GM18909 (cell line): ENCODE results near the gene DISC1.
"Not testable (repeated sequence)": the region's sequence is repeated elsewhere in the genome, so short reads cannot be mapped to it uniquely, and the experiment has no call there.

Source experiments
- ATAC-seq: cut with Tn5 transposase; IDR thresholded peaks from one replicate; pipeline ENCODE4 v1.9.1; 2021; ENCODE audit warnings: mild to moderate bottlenecking; ENCODE audit not compliant: unreplicated experiment, poor library complexity

The DISC1 gene

GRCh38 chr1:231867607-231868006, 241.0 kb downstream of the DISC1 start:
- ATAC-seq, result no peak

GRCh38 chr1:231869364-231869763, 242.8 kb downstream of the DISC1 start:
- no peak for ATAC-seq

DNA sequence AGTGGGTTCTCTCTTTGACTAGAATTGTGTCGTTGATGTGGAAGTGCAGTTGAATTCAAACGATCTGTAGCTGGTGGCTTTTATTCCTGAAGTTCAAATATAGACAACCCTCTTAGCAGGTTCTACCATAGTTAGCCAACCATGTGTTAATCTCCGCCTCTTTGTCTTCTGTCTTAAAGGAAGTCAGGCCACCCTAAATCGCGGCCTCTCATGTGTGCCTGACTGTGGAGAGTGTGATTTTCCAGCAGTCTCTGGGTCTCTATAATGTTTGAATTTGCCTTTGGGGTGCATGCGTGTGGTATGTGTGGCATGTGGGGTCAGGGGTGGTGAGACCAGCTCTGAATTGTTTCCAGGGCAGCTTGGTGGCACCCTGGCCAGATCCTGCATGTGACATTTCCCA, 244.9 kb downstream of the DISC1 start:
- ATAC-seq, result no peak

DNA sequence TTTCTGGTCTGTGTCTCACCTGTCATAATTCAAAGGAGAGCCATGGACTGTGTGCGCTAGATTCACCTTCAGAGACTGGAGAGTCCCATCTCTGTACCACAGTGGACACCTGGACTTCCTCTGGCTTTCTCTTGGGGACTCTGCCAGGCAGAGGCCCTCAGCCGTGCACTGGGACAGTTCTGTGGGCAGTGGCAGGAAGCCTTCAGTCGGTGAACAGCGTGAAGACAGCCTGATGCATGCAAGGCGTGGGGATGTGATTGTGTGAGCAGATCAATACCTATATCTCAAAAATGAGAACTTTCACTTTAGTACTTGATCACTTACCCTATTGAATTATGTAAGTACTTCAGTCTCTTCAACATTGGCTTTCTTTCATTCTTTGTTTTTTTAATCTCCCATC, 245.3 kb downstream of the DISC1 start:
- no peak for ATAC-seq

DNA sequence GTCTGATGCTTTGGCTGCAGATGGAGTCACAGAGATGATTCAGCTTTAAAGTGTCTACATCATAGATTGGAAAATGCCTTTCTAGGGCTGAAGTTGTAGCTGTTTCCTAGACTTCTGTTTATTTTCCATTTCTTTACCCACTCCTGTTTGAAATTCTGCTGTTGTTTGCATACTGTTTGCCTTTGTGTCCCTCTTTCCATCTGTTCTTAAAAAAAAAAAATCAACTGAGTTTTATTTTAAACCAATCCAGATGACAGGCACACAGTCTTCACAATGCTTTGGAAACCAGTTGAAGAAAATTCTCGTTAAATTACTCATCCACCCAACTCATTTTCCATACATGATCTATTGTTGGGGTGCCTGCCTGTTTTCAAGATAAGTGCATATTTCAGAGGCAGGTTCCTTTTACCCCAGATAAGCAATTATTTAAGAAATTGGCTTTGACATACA, 245.9 kb downstream of the DISC1 start:
- no peak for ATAC-seq

GRCh38 chr1:231878737-231879136, 252.1 kb downstream of the DISC1 start:
- no peak for ATAC-seq

DNA sequence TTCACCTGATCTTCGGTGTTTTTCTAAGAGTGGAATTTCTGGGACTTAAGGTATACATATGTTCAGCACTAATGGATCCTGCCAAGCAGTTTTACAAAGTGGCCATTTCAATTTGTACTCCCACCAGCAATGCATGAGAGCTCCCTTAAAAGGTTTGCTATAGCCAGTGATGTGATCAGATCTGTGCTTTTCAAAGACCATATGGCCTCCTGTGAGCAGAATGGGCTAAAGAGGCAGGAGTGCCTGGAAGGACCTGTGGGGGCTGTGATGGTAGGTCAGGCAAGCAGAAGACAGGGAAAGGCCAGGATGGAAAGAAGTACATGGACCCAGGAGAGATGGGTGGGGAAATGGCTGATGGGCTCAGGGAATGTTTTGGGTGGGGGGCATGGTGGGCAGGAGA, 252.7 kb downstream of the DISC1 start:
- no peak for ATAC-seq

DNA sequence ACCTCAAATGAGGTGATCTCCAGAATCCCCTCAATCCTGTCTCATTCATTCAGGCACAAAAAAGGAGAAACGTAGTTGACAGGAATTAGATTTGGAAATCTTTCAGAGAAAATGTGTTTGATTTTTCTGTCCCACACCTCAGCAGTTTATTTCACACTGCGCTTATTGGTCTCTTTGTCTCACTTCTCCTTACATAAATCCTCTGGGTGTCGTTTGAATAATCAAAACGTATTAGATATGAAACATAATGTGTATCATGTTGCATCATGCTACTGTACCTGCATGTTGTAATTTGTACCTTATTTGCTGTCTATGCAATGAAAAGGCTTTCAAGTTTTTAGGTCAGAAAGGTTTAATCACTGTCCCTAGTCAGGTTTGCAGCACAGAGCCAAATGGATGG, 255.7 kb downstream of the DISC1 start:
- ATAC-seq, result no peak

DNA sequence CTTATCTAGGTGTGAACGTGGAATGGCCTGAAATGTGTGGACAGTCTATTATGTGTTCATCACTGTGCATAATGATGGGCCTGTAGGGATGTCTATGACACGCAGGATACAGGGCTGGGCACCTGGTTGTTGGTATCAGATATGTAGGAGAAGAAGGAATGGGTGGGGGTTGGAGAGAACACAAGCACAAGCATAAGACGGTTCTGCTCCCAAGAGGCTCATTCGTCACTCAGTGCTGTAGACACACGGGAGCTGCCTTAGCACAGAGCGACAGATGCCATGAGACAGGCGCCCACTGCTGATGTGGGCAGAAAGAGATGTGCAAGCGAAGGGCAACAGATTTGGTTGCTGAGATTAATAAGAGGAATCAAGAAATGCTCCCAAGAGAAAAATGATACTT, 256.2 kb downstream of the DISC1 start:
- ATAC-seq, result no peak

DNA sequence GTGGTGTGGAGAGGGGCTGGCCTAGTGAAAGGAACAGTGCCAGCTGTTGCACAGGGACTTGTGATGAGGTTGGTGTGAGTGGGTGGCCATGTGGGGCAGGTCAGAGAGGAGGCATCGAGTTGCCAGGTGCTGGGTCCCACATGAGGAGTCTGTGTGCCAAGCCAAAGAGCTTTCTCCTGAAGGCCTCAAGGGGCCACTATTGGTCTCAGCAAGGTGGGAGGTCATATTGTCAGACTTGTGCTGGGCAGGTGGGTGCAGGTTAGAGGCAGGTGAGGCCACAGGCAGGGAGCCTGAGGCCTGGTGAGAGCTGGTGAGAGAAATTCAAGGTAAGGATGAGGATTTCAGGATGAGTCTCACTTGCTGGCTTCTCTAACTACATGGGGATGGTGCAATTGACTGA, 256.8 kb downstream of the DISC1 start:
- ATAC-seq, result no peak

- no peak for ATAC-seq
Observed at GRCh38 chr1:231885209-231885854, 258.7 kb downstream of the DISC1 start.

DNA sequence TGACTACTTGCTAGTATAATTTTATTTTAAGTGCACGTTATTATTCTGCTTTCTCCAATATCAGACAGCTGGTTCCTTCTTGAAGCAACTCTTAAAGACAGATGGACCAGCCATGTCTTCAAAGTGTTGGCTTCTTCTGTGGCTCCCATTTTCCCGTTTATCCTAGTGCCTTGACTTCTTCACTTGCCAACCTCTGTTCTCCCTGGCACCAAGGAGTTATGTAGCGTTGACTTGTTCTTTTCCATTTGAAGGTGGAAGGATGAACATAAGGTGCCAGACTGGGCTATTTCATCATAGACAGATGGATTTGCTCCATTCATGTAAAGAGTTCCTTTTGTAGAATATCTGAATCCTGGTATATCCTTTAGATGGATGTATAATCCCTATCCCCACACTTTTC, 260.6 kb downstream of the DISC1 start:
- no peak for ATAC-seq

DNA sequence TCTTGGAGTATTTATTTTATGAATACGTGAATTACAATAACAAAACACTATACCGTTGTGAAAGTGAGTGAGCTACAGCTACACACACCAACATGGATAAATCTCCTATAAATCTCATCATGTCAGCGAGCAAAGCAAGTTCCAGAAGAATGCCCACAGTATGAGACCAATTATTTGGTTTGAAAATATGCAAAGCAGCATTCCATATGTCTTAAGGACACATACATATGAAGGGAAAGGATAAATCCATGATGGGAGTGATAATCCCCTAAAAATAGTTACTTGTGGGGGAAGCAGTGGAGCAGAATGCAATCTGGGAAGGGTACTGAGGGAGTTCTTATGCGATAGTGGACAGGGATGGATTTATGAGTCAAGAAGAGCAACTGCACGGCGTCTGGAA, 261.3 kb downstream of the DISC1 start:
- ATAC-seq, result no peak

DNA sequence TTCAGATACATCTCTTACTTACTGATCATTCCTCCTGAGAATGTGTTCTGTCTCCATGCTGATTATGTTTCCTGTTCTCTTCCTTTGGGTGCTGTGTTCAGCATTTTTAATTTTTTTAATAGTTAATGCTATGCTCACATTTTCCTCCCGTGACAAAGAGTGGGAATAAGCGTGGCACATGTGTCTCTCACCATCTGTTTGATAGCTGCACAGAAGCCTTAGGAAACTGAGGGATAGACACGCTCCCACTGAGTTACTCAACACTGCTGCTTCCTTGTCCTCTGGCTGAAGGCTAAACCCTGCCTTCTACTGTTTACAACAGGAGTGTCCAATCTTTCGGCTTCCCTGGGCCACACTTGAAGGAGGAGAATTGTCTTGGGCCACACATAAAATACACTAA, 264.2 kb downstream of the DISC1 start:
- no peak for ATAC-seq

GRCh38 chr1:231893400-231894102, 267.0 kb downstream of the DISC1 start:
- ATAC-seq, result no peak

GRCh38 chr1:231896806-231897205, 270.2 kb downstream of the DISC1 start:
- ATAC-seq, result no peak

DNA sequence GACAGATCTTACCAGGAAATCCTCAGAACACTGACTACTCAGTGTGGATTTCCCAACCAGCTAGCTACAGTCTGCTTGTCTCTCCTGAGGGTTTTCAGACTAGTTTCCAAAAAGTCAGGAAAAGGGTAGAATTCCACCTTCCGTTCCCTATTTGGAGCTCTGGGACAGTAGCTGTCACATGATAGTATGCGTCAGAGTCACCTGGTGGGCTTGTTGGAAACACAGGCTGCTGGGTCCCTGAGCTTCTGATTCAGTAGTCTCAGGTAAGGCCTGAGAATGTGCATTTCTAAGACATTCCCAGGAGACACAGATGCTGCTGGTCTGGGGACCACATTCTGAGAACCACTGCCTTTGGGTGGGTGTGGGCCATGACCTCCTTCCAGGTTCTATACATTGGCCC, 272.5 kb downstream of the DISC1 start:
- no peak for ATAC-seq

DNA sequence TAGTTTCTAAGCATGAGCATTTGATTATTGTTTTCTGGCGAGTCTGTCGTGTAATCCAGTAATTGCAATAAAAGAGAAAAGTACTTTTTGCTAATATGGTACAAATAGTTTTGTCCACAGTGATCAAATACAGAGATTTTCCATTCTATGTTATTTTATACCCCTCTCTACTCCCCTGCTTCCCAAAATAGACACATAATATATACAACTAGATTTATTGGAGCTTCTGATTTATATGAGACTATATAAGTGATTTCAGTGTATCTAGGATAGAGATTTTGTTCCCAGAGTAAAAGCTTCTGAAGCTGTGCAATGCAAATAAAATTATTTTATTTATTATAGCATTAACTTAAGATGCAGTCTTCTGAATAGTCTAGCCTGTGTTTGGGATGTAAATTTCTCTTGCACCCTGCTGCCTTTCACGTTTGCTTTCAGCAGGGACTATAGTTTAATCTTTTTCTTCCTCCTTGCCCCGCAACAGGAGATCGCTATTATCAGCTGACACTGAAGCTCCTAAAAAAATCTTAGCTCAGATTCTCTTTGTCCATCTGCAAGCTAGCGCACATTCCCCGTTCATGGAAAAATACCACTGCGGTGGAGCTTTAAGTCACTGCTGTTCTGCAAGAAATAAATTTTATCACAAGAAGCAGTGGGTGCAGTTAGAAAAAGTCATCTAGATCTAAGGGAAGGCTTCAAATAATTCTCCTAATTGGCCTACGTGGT, 273.3 kb downstream of the DISC1 start:
- no peak for ATAC-seq

DNA sequence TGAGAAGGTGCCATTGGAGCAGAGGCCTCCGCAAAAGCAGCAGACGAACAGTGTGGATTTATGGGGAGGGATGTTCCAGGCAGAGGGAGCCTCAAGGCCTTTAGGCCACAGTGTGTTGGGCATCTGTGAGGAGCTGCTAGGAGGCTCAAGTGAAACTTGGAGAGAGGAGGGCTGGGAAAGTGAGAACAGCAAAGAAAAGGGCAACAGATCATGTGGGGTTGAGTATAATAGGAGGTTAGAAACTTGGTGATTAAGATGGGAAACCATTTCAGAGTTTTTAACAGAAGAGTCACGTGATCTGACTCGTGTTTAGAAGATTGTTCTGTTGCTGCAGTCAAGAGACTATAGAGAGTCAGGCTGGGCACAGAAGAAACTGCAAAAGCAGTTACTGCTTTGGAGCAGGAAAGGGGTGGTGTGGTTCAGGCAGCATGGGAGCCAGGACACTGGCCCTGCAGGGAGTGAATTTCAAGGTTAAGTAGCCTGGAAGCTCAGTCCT, 277.0 kb downstream of the DISC1 start:
- no peak for ATAC-seq

DNA sequence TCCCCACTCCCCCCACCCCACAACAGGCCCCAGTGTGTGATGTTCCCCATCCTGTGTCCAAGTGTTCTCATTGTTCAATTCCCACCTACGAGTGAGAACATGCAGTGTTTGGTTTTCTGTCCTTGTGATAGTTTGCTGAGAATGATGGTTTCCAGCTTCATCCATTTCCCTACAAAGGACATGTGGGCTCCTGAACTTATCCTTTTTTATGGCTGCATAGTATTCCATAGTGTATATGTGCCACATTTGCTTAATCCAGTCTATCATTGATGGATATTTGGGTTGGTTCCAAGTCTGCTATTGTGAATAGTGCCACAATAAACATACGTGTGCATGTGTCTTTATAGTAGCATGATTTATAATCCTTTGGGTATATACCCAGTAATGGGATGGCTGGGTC, 280.7 kb downstream of the DISC1 start:
- ATAC-seq, result not testable (repeated sequence)

DNA sequence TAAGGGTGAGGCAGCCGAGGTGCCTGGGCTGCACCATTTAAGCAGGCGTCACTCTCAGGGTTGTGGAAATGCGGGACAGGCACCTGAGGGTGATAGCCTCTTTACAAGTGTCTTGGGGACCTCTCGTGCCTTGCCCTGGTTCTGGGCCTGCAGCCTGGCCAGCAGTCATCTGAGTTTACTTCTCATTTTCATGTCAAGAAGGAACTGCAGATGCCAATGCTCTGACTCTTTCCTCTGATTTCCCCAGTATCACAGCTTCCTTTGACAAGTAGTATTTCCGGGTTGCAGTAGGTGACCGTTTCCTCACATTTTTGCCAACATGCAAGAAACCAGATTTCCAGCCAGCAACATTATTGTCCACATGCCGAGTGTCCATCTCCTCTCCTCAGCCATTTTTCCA, 286.9 kb downstream of the DISC1 start:
- no peak for ATAC-seq
